ENCODE results near the gene THOC1. TPM values are rescaled to one million over a fixed set of nuclear protein-coding genes. Genes with fewer than 3 reads are reported as not detected.

The THOC1 gene
- total RNA-seq, 4 donors from 2014 or later: 6.4 to 19.4 (median 16.9) TPM

DNA sequence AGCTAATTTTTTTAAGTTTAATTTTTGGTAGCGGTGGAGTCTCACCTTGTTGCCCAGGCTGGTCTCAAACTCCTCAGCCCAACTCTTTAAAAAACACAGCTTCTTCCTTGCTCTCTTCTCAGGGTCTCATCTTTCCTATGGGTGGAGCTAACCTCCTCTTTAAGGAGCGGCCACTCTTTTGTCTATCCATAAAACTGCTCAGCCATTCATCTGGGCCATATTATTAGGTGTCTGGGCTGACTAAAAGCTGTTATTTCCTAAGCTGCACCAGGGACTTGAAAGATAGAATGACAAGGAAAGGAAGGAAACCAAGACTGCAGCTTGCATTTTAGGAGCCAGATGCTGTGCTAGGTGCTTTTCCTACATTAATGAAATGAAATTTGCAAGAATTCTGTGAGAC is 35.8 kb upstream of the THOC1 start:
- no peaks in the 10 kb centered on the region for H3K27me3 ChIP-seq
- no peaks in the 10 kb centered on the region for H3K36me3 ChIP-seq
- TF ChIP-seq, protein P1, sequence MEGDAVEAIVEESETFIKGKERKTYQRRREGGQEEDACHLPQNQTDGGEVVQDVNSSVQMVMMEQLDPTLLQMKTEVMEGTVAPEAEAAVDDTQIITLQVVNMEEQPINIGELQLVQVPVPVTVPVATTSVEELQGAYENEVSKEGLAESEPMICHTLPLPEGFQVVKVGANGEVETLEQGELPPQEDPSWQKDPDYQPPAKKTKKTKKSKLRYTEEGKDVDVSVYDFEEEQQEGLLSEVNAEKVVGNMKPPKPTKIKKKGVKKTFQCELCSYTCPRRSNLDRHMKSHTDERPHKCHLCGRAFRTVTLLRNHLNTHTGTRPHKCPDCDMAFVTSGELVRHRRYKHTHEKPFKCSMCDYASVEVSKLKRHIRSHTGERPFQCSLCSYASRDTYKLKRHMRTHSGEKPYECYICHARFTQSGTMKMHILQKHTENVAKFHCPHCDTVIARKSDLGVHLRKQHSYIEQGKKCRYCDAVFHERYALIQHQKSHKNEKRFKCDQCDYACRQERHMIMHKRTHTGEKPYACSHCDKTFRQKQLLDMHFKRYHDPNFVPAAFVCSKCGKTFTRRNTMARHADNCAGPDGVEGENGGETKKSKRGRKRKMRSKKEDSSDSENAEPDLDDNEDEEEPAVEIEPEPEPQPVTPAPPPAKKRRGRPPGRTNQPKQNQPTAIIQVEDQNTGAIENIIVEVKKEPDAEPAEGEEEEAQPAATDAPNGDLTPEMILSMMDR (IDR thresholded peaks at IDR 0.05 in 4 of 5, conservative IDR thresholded peaks at IDR 0.05 in 1 of 5): no peak
- TF ChIP-seq POLR2A (IDR thresholded peaks at IDR 0.05): no peak
- in situ Hi-C loops (cut with MboI; ENCODE audit: low sequenced_read_pairs in 4 of 4): no loop called here
- H3K27ac ChIP-seq: no peak overlapping the region
- ATAC-seq (no peak), DNase-seq (no peak)
- H3K4me3 ChIP-seq: no peak overlapping the region
- H3K9me3 ChIP-seq: no peaks in the 10 kb centered on the region
- H3K4me1 ChIP-seq: no peaks in the 10 kb centered on the region
- intact Hi-C loops (cut with DNase I; ENCODE audit: low total_unique reads): no loop called here

DNA sequence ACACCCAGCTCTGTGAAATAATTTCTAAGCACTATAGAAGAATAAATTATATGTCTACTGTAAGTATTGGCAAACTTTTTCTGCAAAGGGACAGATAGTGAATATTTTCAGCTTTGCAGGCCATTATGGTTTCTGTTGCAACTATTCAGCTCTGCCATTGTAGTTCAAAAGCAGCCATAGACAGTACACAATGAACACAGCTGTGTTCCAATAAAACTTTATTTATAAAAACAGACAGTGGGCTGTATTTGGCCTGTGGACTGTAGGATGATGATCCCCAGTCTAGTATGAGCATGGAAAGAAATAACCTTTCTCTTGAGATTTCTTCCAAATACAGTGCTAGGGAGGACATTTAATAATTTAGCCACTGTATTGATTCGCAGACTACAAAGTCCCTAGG is 35.2 kb upstream of the THOC1 start:
- TF ChIP-seq, protein P1 (IDR thresholded peaks at IDR 0.05 in 4 of 5, conservative IDR thresholded peaks at IDR 0.05 in 1 of 5): no peak
- TF ChIP-seq POLR2A (IDR thresholded peaks at IDR 0.05): no peak
- DNase-seq (no peak), ATAC-seq (no peak)
- no peaks in the 10 kb centered on the region for H3K9me3 ChIP-seq
- intact Hi-C loops (cut with DNase I; ENCODE audit: low total_unique reads) (no loop called here), in situ Hi-C loops (cut with MboI; ENCODE audit: low sequenced_read_pairs in 4 of 4) (no loop called here)
- H3K27me3 ChIP-seq: no peaks in the 10 kb centered on the region
- H3K27ac ChIP-seq: no peak overlapping the region
- no peaks in the 10 kb centered on the region for H3K36me3 ChIP-seq
- no peak overlapping the region for H3K4me3 ChIP-seq
- H3K4me1 ChIP-seq: no peaks in the 10 kb centered on the region

DNA sequence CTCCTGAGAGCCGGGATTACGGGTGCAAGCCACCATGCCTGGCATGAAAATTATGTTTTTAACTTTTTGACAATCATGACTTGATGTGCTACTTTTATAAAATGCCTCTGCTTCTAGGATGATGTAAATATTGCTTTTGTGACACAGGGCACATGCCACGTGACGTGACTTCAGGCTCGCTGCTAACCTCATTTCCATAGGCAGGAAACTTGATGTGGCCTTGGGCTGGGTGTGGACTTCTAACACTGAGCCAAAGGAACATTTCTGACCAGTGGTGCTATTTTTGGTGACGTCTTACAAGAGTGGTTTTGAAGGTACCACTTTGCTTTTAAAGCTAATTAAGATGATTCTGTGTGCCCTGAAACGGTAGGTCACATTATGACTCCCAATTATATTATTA is 34.2 kb upstream of the THOC1 start:
- in situ Hi-C loops (cut with MboI; ENCODE audit: low sequenced_read_pairs in 4 of 4): no loop called here
- no peak for DNase-seq

DNA sequence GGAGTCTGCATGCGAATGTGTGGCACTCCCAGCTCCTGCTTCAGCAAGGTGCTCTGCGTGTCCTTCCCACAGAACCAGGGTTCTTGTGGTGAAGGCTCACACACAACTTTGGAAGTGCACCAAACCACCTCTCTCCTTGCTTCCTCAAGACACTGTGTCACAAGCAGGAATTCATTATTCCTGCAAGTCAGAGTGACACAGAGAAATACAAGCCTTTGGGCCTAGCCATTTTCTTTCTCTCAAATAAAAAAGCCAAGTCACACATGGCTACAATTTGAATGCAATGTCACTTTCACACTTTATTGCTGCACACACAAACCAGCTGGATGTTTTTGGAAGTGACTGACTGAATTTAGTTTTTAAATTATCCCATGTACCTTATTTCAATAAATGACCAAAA is 30.1 kb upstream of the THOC1 start:
- TF ChIP-seq POLR2A (IDR thresholded peaks at IDR 0.05): no peak
- TF ChIP-seq, protein P1 (IDR thresholded peaks at IDR 0.05 in 4 of 5, conservative IDR thresholded peaks at IDR 0.05 in 1 of 5): no peak
- Histone ChIP-seq H3K4me1 (no peaks in the 10 kb centered on the region), H3K36me3 (no peaks in the 10 kb centered on the region)

More for the DNA sequence above, 34.2 kb upstream of the THOC1 start:
- no peak overlapping the region for H3K4me3 ChIP-seq
- H3K9me3 ChIP-seq: no peaks in the 10 kb centered on the region
- no peaks in the 10 kb centered on the region for H3K4me1 ChIP-seq
- peak overlapping the region in 1 of 4 donors; percentile 26 for H3K27ac ChIP-seq
- H3K27me3 ChIP-seq: no peaks in the 10 kb centered on the region
- no peaks in the 10 kb centered on the region for H3K36me3 ChIP-seq
- TF ChIP-seq, protein P1 (IDR thresholded peaks at IDR 0.05 in 4 of 5, conservative IDR thresholded peaks at IDR 0.05 in 1 of 5): no peak
- intact Hi-C loops (cut with DNase I; ENCODE audit: low total_unique reads): no loop called here
- ATAC-seq: peak in 1 of 2 donors; percentile 50

DNA sequence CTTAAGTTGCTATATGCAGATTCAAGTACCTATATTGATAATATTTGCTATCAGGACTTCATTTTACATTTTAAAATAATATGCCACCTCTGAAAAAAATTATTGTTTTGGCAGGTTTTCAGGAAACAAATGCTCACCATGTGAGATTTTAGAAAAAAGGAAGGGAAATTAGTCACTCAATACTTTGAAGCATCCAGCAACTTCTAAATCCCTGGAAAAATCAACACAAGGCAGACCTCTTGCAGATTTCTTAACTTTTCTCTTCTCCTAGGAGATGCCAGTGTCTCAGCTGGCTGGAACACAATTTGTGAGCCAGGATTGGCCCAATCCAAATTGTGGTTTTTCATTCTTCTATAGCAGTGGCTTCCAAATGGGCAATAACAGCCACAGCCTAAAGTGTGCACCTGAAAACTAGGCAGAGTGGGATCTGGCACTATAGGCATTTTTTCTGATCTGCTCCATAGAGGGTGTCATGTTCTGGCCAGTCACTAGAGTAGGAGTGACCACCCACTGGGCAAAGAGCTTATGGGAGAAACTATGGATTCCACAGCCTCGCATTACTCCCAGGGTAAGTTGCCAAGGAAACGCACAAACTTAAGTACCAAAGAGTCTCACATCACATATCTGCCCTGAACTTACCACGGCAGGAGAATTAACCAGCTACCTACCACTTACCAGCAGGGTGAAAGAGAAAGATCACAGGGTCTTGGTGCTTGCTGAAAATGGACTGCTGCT is 28.1 kb upstream of the THOC1 start:
- TF ChIP-seq, protein P1 (IDR thresholded peaks at IDR 0.05 in 4 of 5, conservative IDR thresholded peaks at IDR 0.05 in 1 of 5): no peak
- no peak for TF ChIP-seq POLR2A (IDR thresholded peaks at IDR 0.05)
- DNase-seq (no peak), ATAC-seq (no peak)
- Histone ChIP-seq H3K27ac (no peak overlapping the region), H3K9me3 (no peaks in the 10 kb centered on the region), H3K4me1 (no peaks in the 10 kb centered on the region), H3K4me3 (no peak overlapping the region), H3K27me3 (no peaks in the 10 kb centered on the region), H3K36me3 (no peaks in the 10 kb centered on the region)
- in situ Hi-C loops (cut with MboI; ENCODE audit: low sequenced_read_pairs in 4 of 4): no loop called here
- intact Hi-C loops (cut with DNase I; ENCODE audit: low total_unique reads): no loop called here

More for the DNA sequence above, 30.1 kb upstream of the THOC1 start:
- Histone ChIP-seq H3K9me3 (no peaks in the 10 kb centered on the region), H3K27me3 (no peaks in the 10 kb centered on the region), H3K4me3 (no peak overlapping the region), H3K27ac (no peak overlapping the region)
- intact Hi-C loops (cut with DNase I; ENCODE audit: low total_unique reads): no loop called here
- no peak for ATAC-seq
- no peak for DNase-seq
- in situ Hi-C loops (cut with MboI; ENCODE audit: low sequenced_read_pairs in 4 of 4): no loop called here
